Hair follicle dermal papilla cell (primary cell): Measurements from ENCODE around the gene ARMCX2. TPM values are rescaled to one million over a fixed set of nuclear protein-coding genes. Genes with fewer than 3 reads are reported as not detected.

ENCODE experiments used
- small RNA-seq: library from RNA; depleted of rRNA; stranded (forward); fragments of <200 nt; gene quantifications from one replicate; pipeline ENCODE3, GENCODE V24; 2012
- total RNA-seq: library from RNA; depleted of rRNA; stranded (reverse); fragments of >200 nt; gene quantifications from 2 replicates; pipeline ENCODE4 v1.2.3, GENCODE V29; 2012

The ARMCX2 gene
- total RNA-seq: 86.7 and 111 TPM in 2 replicates

GRCh38 chrX:101659601-101660063 is at the start of gene ARMCX2:
ARMCX2 (minus strand) TSS chrX:101659850; CDS start chrX:101657588, 2,262 bp downstream.

GRCh38 chrX:101617211-101618191 is 42.1 kb downstream of the ARMCX2 start, which contains the start of gene ARMCX6:
ARMCX6 (minus strand) TSS chrX:101618000; CDS start chrX:101616620, 1,380 bp downstream.

Small RNAs within 50 kb of the gene (small RNA-seq; reads per million reads assigned to genes)
- gene RNU6-30P (0.33 reads per million), gene RNU6-587P (not detected)

Other genes starting within 250 kb of the ARMCX2 start
- 3.9 and 7.5 TPM in 2 replicates for gene ARMCX4, start 174.4 kb downstream of the ARMCX2 start, total RNA-seq
- gene ARMCX1, start 109.3 kb downstream of the ARMCX2 start, total RNA-seq: 56.1 and 59.1 TPM in 2 replicates
- gene ARMCX6, start 41.9 kb downstream of the ARMCX2 start, total RNA-seq: 30.3 and 35.0 TPM in 2 replicates
- gene ARMCX3, start 36.7 kb downstream of the ARMCX2 start, total RNA-seq: 81.5 and 82.8 TPM in 2 replicates